ENCODE measurements around the gene ARF1. TPM values are rescaled to one million over a fixed set of nuclear protein-coding genes. Genes with fewer than 3 reads are reported as not detected.

ARF1 gene
- total RNA-seq, 1 donor from 2014 or later = 295 TPM

DNA sequence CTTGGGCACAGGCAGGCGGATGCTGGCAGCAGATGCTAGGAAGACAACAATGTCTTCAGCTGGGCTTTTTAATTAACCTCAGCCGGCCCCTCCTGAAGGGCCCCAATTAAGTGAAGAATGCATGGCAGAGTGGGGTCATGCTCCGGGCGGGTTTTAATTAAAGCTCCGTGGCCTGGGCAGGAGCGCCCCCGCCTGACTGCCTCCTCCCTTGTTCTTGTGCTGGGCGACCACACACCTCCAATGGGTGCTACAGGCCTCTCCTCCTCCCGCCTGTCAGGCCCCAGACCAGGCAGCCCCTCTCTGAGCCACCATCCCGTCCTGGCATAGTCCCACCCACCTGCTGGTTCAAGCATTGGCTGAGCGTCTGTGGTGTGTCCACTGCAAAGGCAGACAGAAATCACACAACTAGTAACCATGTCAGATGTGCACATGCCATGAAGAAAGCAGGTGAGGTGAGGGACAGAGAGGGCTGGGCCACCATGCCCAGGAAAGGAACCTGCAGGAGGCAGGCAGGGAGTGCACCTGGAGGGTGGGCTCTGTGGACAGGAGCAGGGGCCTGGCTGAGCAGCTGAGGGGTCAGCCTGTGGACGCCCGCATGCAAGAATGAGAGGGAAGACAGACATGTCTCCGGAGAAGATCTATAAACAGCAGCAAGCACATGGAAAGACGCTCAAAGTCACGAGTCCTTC is 8.5 kb upstream of the ARF1 start:
- Histone ChIP-seq H3K9me3 (no peaks in the 10 kb centered on the region), H3K4me3 (no peak overlapping the region), H3K27me3 (no peaks in the 10 kb centered on the region), H3K36me3 (no peaks in the 10 kb centered on the region), H3K4me1 (no peaks in the 10 kb centered on the region), H3K27ac (no peak overlapping the region)
- intact Hi-C loops (cut with DNase I) = no loop called here
- no peak for DNase-seq (ENCODE audit: extremely low spot score in 2 of 2)
- TF ChIP-seq POLR2A (IDR thresholded peaks at IDR 0.05) (no peak), POLR2AphosphoS5 (IDR thresholded peaks at IDR 0.05; ENCODE audit: insufficient read depth in 1 of 2, low read depth in 1 of 2) (no peak)
- TF ChIP-seq, protein P1, sequence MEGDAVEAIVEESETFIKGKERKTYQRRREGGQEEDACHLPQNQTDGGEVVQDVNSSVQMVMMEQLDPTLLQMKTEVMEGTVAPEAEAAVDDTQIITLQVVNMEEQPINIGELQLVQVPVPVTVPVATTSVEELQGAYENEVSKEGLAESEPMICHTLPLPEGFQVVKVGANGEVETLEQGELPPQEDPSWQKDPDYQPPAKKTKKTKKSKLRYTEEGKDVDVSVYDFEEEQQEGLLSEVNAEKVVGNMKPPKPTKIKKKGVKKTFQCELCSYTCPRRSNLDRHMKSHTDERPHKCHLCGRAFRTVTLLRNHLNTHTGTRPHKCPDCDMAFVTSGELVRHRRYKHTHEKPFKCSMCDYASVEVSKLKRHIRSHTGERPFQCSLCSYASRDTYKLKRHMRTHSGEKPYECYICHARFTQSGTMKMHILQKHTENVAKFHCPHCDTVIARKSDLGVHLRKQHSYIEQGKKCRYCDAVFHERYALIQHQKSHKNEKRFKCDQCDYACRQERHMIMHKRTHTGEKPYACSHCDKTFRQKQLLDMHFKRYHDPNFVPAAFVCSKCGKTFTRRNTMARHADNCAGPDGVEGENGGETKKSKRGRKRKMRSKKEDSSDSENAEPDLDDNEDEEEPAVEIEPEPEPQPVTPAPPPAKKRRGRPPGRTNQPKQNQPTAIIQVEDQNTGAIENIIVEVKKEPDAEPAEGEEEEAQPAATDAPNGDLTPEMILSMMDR (IDR thresholded peaks at IDR 0.05) = no peak

DNA sequence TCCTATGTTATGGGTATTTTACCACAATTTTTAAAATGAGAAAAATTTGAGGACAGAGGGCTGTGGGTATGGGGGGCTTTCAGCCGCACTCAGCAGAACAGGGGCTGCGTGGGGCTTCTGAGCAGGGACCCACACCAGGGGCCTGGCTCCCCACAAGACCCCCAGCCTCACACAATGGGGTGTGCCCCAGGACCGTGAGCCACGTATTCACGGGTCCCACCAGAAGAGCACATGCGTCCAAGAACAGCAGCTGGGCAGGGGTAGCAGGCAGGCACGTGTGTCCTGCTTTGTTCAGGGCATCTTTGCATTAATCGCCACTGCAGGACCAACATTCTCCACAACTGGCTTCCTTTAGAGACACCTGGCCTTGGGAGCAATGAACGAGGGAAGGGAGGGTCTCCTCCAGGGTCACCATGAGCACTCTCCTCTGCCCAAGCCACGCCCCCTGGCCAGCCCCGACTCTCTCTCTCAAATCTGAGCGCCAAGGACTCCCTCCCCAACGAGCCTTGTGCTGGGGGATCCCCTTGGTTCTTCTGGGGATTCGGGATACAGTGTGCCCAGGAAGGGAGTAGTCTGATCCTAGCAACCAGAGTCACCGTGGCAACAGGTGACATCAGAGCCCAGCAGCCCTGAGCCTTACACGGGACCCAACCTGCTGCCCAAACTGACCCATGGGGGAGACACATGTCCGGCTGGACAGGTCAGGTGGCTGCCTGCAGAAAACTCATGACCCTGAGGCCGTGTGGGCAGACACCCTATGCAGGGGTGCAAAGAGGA is 7.4 kb upstream of the ARF1 start:
- intact Hi-C loops (cut with DNase I) = no loop called here
- no peaks in the 10 kb centered on the region for H3K36me3 ChIP-seq
- no peaks in the 10 kb centered on the region for H3K9me3 ChIP-seq
- peaks cover 3% of the 10 kb centered on the region for H3K4me1 ChIP-seq
- TF ChIP-seq, protein P1 (IDR thresholded peaks at IDR 0.05) = no peak
- TF ChIP-seq POLR2A (IDR thresholded peaks at IDR 0.05) (no peak), POLR2AphosphoS5 (IDR thresholded peaks at IDR 0.05; ENCODE audit: insufficient read depth in 1 of 2, low read depth in 1 of 2) (no peak)
- no peak overlapping the region for H3K27ac ChIP-seq
- no peak overlapping the region for H3K4me3 ChIP-seq
- no peaks in the 10 kb centered on the region for H3K27me3 ChIP-seq
- no peak for DNase-seq (ENCODE audit: extremely low spot score in 2 of 2)

DNA sequence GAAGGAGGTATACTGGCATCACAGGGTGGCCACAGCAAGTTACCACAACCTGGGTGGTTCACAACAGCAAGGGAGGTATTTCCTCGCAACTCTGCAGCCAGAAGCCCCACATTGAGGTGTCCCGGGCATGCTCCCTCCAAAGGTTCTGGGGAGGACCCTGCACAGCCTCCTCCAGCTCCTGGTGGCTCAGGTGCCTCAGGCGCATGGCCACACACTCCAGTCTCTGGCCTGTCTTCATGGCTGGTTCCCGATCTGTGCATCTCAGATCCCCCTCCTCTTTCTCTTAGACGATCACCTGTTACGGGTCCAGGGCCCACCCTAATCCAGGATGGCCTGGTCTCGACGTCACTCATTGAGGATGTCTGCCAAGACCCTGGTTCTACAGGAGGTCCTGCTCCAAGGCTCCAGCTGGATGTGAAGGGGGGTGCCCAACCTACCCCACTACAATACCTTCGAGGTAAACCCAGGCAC is 6.7 kb upstream of the ARF1 start:
- Histone ChIP-seq H3K27ac (no peak overlapping the region), H3K9me3 (no peaks in the 10 kb centered on the region), H3K4me1 (peaks cover 10% of the 10 kb centered on the region), H3K4me3 (no peak overlapping the region), H3K36me3 (no peaks in the 10 kb centered on the region), H3K27me3 (no peaks in the 10 kb centered on the region)
- intact Hi-C loops (cut with DNase I) = no loop called here
- TF ChIP-seq, protein P1 (IDR thresholded peaks at IDR 0.05) = no peak
- TF ChIP-seq POLR2AphosphoS5 (IDR thresholded peaks at IDR 0.05; ENCODE audit: insufficient read depth in 1 of 2, low read depth in 1 of 2) (no peak), POLR2A (IDR thresholded peaks at IDR 0.05) (no peak)
- DNase-seq (ENCODE audit: extremely low spot score in 2 of 2) = no peak

DNA sequence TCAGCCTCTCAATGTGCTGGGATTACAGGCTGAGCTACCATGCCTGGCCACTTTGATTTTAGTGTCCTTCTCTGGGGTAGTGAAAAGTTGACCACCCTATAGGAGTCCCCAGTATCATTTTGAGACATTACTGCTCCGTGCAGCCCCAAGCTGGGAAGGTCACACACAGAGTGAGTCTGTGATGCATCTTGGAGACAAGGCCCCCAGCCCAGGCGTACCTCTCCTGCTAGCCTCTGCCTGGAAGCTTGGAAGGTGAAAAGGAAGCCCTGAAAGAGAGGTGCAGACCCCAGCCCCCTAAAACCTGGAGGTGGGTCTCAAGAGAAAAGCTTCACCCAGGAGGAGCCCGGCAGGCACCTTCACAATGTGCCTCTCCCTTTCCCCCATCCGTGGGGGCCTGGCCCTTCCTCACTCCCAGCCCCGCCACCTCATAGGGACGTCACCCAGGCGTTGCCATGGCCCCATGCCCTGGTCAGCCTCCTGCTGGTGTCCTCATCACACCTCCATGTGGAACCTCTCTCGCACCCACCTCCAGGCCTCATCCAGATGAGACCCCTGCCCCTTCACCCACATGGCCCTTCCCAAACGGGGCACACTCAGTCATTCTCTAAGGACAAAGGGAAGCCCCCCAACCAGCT is 5.6 kb upstream of the ARF1 start:
- intact Hi-C loops (cut with DNase I) = no loop called here
- DNase-seq (ENCODE audit: extremely low spot score in 2 of 2) = no peak
- Histone ChIP-seq H3K4me1 (peaks cover 21% of the 10 kb centered on the region), H3K27ac (no peak overlapping the region), H3K27me3 (no peaks in the 10 kb centered on the region), H3K4me3 (no peak overlapping the region), H3K36me3 (no peaks in the 10 kb centered on the region), H3K9me3 (no peaks in the 10 kb centered on the region)
- TF ChIP-seq POLR2AphosphoS5 (IDR thresholded peaks at IDR 0.05; ENCODE audit: insufficient read depth in 1 of 2, low read depth in 1 of 2) (no peak), POLR2A (IDR thresholded peaks at IDR 0.05) (no peak)
- TF ChIP-seq, protein P1 (IDR thresholded peaks at IDR 0.05) = no peak
